Mucosa of rectum (tissue), 2 donors: Measurements from ENCODE around the gene STK24.
A peak's percentile ranks its signal among the peaks of the same experiment; 100 is the strongest.

Experiments
- H3K27ac ChIP-seq, 2 donors: one replicate each; pipeline ENCODE4 v1.7.0; 2013; ENCODE audit warnings: inconsistent platforms in 2 of 2, low read depth in 2 of 2, low read length in 2 of 2
- H3K27me3 ChIP-seq, 2 donors: one replicate each; pipeline ENCODE4 v1.7.0; 2013; ENCODE audit warnings: low read length in 2 of 2; ENCODE audit not compliant: control insufficient read depth in 2 of 2, insufficient read depth in 2 of 2
- H3K36me3 ChIP-seq, 2 donors: one replicate each; pipeline ENCODE4 v1.7.0; 2013; ENCODE audit warnings: low read length in 2 of 2; ENCODE audit not compliant: control insufficient read depth in 2 of 2, insufficient read depth in 2 of 2
- H3K4me1 ChIP-seq, 2 donors: one replicate each; pipeline ENCODE4 v1.7.0; 2013; ENCODE audit warnings: low read length in 2 of 2, mild to moderate bottlenecking in 1 of 2; ENCODE audit not compliant: control insufficient read depth in 2 of 2, insufficient read depth in 2 of 2
- H3K4me3 ChIP-seq, 2 donors: one replicate each; pipeline ENCODE4 v1.7.0; 2013; ENCODE audit warnings: low read length in 2 of 2
- H3K9ac ChIP-seq, 2 donors: one replicate each; pipeline ENCODE4 v1.7.0; 2013; ENCODE audit warnings: low read length in 2 of 2, low read depth in 1 of 2, mild to moderate bottlenecking in 1 of 2
- H3K9me3 ChIP-seq, 2 donors: one replicate each; pipeline ENCODE4 v1.7.0; 2013; ENCODE audit warnings: low read length in 2 of 2; ENCODE audit not compliant: control insufficient read depth in 2 of 2
- donor health status: healthy.
- donor health status: Normal muscosa, but diverticular disease.

The STK24 gene

GRCh38 chr13:98506728-98507230 lies 70.1 kb downstream of the STK24 start:
- Histone ChIP-seq H3K9me3 (no peaks in the 10 kb centered on the region), H3K27ac (peak overlapping the region; percentile 45 to 52), H3K4me3 (no peak overlapping the region), H3K4me1 (peaks cover 63 to 69% of the 10 kb centered on the region in 2 donors), H3K9ac (no peak overlapping the region), H3K27me3 (no peaks in the 10 kb centered on the region), H3K36me3 (no peaks in the 10 kb centered on the region)

GRCh38 chr13:98506322-98506721 lies 70.6 kb downstream of the STK24 start:
- H3K9ac ChIP-seq = no peak overlapping the region
- H3K27ac ChIP-seq = no peak overlapping the region
- no peaks in the 10 kb centered on the region for H3K36me3 ChIP-seq
- H3K9me3 ChIP-seq = no peaks in the 10 kb centered on the region
- no peak overlapping the region for H3K4me3 ChIP-seq
- no peaks in the 10 kb centered on the region for H3K27me3 ChIP-seq
- H3K4me1 ChIP-seq = peaks cover 61 to 69% of the 10 kb centered on the region in 2 donors

- H3K27ac ChIP-seq = no peak overlapping the region
Observed at GRCh38 chr13:98505217-98505616, 71.7 kb downstream of the STK24 start.

GRCh38 chr13:98504371-98504963 lies 72.4 kb downstream of the STK24 start:
- no peak overlapping the region for H3K9ac ChIP-seq
- H3K4me3 ChIP-seq = no peak overlapping the region
- H3K27me3 ChIP-seq = no peaks in the 10 kb centered on the region
- peaks cover 0 to 4% of the 10 kb centered on the region in 2 donors for H3K36me3 ChIP-seq
- no peaks in the 10 kb centered on the region for H3K9me3 ChIP-seq
- H3K4me1 ChIP-seq = peaks cover 53 to 56% of the 10 kb centered on the region in 2 donors
- H3K27ac ChIP-seq = no peak overlapping the region

More at GRCh38 chr13:98505217-98505616, 71.7 kb downstream of the STK24 start:
- Histone ChIP-seq H3K9ac (no peak overlapping the region), H3K4me3 (no peak overlapping the region), H3K4me1 (peaks cover 59 to 64% of the 10 kb centered on the region in 2 donors), H3K27me3 (no peaks in the 10 kb centered on the region), H3K36me3 (no peaks in the 10 kb centered on the region), H3K9me3 (no peaks in the 10 kb centered on the region)

- Histone ChIP-seq H3K27me3 (no peaks in the 10 kb centered on the region), H3K9ac (no peak overlapping the region), H3K4me1 (peaks cover 50 to 53% of the 10 kb centered on the region in 2 donors), H3K9me3 (no peaks in the 10 kb centered on the region), H3K27ac (peak overlapping the region; percentile 31 to 56), H3K4me3 (peak overlapping the region in 1 of 2 donors; percentile 17), H3K36me3 (peaks cover 0 to 8% of the 10 kb centered on the region in 2 donors)
Observed at GRCh38 chr13:98504029-98504351, 72.9 kb downstream of the STK24 start.

- Histone ChIP-seq H3K4me3 (peak overlapping the region in 1 of 2 donors; percentile 17), H3K9me3 (no peaks in the 10 kb centered on the region), H3K27me3 (no peaks in the 10 kb centered on the region), H3K4me1 (peaks cover 44 to 47% of the 10 kb centered on the region in 2 donors), H3K36me3 (peaks cover 3 to 14% of the 10 kb centered on the region in 2 donors), H3K9ac (peak overlapping the region in 1 of 2 donors; percentile 13), H3K27ac (peak overlapping the region; percentile 31 to 56)
Observed at GRCh38 chr13:98503175-98504028, 73.5 kb downstream of the STK24 start.

GRCh38 chr13:98500963-98501421 lies 75.9 kb downstream of the STK24 start:
- Histone ChIP-seq H3K4me1 (peaks cover 29 to 31% of the 10 kb centered on the region in 2 donors), H3K27ac (no peak overlapping the region), H3K4me3 (no peak overlapping the region), H3K27me3 (no peaks in the 10 kb centered on the region), H3K9ac (no peak overlapping the region), H3K36me3 (peaks cover 10 to 17% of the 10 kb centered on the region in 2 donors), H3K9me3 (no peaks in the 10 kb centered on the region)

- H3K9ac ChIP-seq = no peak overlapping the region
- H3K27ac ChIP-seq = peak overlapping the region; percentile 3 to 64
- no peak overlapping the region for H3K4me3 ChIP-seq
- H3K4me1 ChIP-seq = peaks cover 7% of the 10 kb centered on the region in 2 donors
- H3K9me3 ChIP-seq = no peaks in the 10 kb centered on the region
- peaks cover 14 to 17% of the 10 kb centered on the region in 2 donors for H3K36me3 ChIP-seq
- no peaks in the 10 kb centered on the region for H3K27me3 ChIP-seq
Observed at GRCh38 chr13:98496966-98497365, 79.9 kb downstream of the STK24 start.

- Histone ChIP-seq H3K36me3 (peaks cover 14 to 17% of the 10 kb centered on the region in 2 donors), H3K27ac (peak overlapping the region; percentile 55 to 64), H3K9me3 (no peaks in the 10 kb centered on the region), H3K27me3 (no peaks in the 10 kb centered on the region), H3K4me1 (peaks cover 7% of the 10 kb centered on the region in 2 donors), H3K4me3 (no peak overlapping the region), H3K9ac (no peak overlapping the region)
Observed at GRCh38 chr13:98496479-98496791, 80.5 kb downstream of the STK24 start.
